Tibial nerve (tissue), 4 donors: Measurements from ENCODE around the gene MS4A10. TPM values are rescaled to one million over a fixed set of nuclear protein-coding genes. Genes with fewer than 3 reads are reported as not detected.

Experiments used
- DNase-seq, 2 donors: peaks; one replicate each; pipeline ENCODE4 v3.0.0-alpha.2; 2019; ENCODE audit warnings: low spot score in 2 of 2
- H3K27ac ChIP-seq, 4 donors: fragments of 200-600 bp; sonication (generic) in 3 of 4; one replicate each; pipeline ENCODE4 v1.5.1; 2017 to 2019; ENCODE audit warnings: mild to moderate bottlenecking in 1 of 4
- H3K27me3 ChIP-seq, 2 donors: fragments of 200-600 bp; sonication (generic) in 1 of 2; one replicate each; pipeline versions ENCODE4 v1.5.1 to v1.6.0; 2017 to 2019
- H3K36me3 ChIP-seq, 3 donors: fragments of 200-600 bp; sonication (generic); one replicate each; pipeline ENCODE4 v1.5.1; 2018 to 2019
- H3K4me1 ChIP-seq, 4 donors: fragments of 200-600 bp; sonication (generic) in 3 of 4; one replicate each; pipeline ENCODE4 v1.5.1; 2017 to 2019
- H3K4me3 ChIP-seq, 4 donors: fragments of 200-600 bp; sonication (generic) in 3 of 4; one replicate each; pipeline ENCODE4 v1.5.1; 2017 to 2019; ENCODE audit warnings: mild to moderate bottlenecking in 1 of 4, moderate library complexity in 1 of 4
- H3K9me3 ChIP-seq, 4 donors: fragments of 200-600 bp; sonication (generic) in 3 of 4; one replicate each; pipeline ENCODE4 v1.5.1; 2017 to 2019
- CTCF ChIP-seq, 5 experiments: fragments of 200-600 bp in 3 of 5; fragments of 450-650 bp in 2 of 5; sonication (generic) in 3 of 5; IDR thresholded peaks; one replicate each; pipeline ENCODE4 v1.5.1; 2016 to 2019; ENCODE audit warnings: antibody characterized with exemption in 5 of 5, mild to moderate bottlenecking in 3 of 5, moderate library complexity in 2 of 5
- EP300 ChIP-seq, 2 donors: sonication (generic); formaldehyde crosslinking; IDR thresholded peaks; one replicate each; pipeline ENCODE4 v1.6.1; 2017; ENCODE audit warnings: antibody characterized with exemption in 2 of 2, mild to moderate bottlenecking in 1 of 2
- POLR2A ChIP-seq, 2 donors: fragments of 450-650 bp; IDR thresholded peaks; one replicate each; pipeline ENCODE4 v1.6.1; 2017; ENCODE audit warnings: antibody characterized with exemption in 2 of 2, mild to moderate bottlenecking in 2 of 2, moderate library complexity in 2 of 2
- WGBS, 2 donors: methylation state at CpG; one replicate each; pipeline ENCODE4 v1.1.5; 2018; 5-methylcytosine and 5-hydroxymethylcytosine counted together
- total RNA-seq, 4 donors: library from RNA; depleted of rRNA; stranded (reverse); fragments of >200 nt; gene quantifications; one replicate each; pipeline ENCODE4 v1.1.0, GENCODE V29; 2016

Gene MS4A10
- total RNA-seq, 4 donors from 2014 or later = not detected

DNA sequence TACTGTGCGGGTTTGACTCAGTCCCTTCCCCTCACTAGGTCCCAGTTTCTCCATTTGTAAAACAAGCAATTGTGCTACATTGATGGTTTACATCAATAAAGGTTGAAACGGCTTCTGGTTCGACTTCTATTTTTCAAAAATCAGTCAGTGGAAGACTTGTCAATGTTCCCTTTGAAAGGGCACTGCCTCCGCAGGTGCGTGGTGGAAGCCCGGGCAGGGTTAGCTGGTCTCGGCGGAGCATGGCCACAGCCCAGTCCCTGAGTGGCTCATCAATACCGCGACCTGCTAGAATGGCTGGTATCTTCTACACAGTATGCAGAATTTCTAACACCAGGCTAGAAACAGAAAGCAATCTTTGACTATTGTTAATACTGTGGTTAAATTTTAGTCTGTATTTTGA is 16.1 kb downstream of the MS4A10 start:
- WGBS, 2 donors = 91 to 92% methylated on average over 10 of the region's 10 CpGs
- DNase-seq = no peak
- H3K4me3 ChIP-seq = no peak overlapping the region
- TF ChIP-seq POLR2A (IDR thresholded peaks at IDR 0.05) = no peak
- TF ChIP-seq EP300 (IDR thresholded peaks at IDR 0.05) = no peak
- no peak for TF ChIP-seq CTCF (IDR thresholded peaks at IDR 0.05)
- no peak overlapping the region for H3K27ac ChIP-seq
- no peaks in the 10 kb centered on the region for H3K36me3 ChIP-seq
- no peaks in the 10 kb centered on the region for H3K4me1 ChIP-seq
- no peaks in the 10 kb centered on the region for H3K27me3 ChIP-seq
- H3K9me3 ChIP-seq = peaks cover 0 to 4% (median 0%) of the 10 kb centered on the region in 4 donors

GRCh38 chr11:60803273-60803936 is 18.3 kb downstream of the MS4A10 start:
- no peak overlapping the region for H3K4me3 ChIP-seq
- no peak for TF ChIP-seq EP300 (IDR thresholded peaks at IDR 0.05)
- no peak for TF ChIP-seq CTCF (IDR thresholded peaks at IDR 0.05)
- no peak for TF ChIP-seq POLR2A (IDR thresholded peaks at IDR 0.05)
- 77 to 82% methylated on average over 7 of the region's 7 CpGs for WGBS, 2 donors

DNA sequence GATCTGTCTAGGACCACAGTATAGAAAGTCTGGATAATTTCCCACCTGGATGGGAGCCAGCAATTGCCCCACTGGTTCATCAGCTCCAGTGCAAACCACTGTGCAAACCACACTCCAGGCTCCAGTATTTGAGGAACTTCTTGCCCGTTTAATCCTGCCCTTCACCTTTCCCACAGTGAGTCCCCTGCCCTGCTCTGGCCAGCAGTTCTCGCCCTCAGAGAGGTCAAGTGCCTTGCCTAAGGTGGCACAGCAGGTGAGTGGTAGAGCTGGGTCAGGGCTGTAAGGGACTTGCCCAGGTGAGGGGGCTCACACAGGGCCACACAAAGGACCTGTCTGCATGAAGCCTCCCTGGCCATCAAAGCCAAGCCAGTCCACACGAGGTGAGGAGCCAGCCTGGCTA is 24.1 kb downstream of the MS4A10 start:
- H3K36me3 ChIP-seq = no peaks in the 10 kb centered on the region
- no peak overlapping the region for H3K4me3 ChIP-seq
- H3K9me3 ChIP-seq = no peaks in the 10 kb centered on the region
- no peaks in the 10 kb centered on the region for H3K4me1 ChIP-seq
- WGBS, 2 donors = 74% methylated on average over 3 of the region's 3 CpGs
- H3K27ac ChIP-seq = no peak overlapping the region
- no peak for TF ChIP-seq POLR2A (IDR thresholded peaks at IDR 0.05)
- TF ChIP-seq EP300 (IDR thresholded peaks at IDR 0.05) = no peak
- TF ChIP-seq CTCF (IDR thresholded peaks at IDR 0.05) = no peak
- H3K27me3 ChIP-seq = no peaks in the 10 kb centered on the region
- DNase-seq = no peak

More at GRCh38 chr11:60803273-60803936, 18.3 kb downstream of the MS4A10 start:
- H3K27me3 ChIP-seq = no peaks in the 10 kb centered on the region
- DNase-seq = no peak
- no peaks in the 10 kb centered on the region for H3K4me1 ChIP-seq
- no peaks in the 10 kb centered on the region for H3K36me3 ChIP-seq
- no peaks in the 10 kb centered on the region for H3K9me3 ChIP-seq
- no peak overlapping the region for H3K27ac ChIP-seq

GRCh38 chr11:60809691-60810090 is 24.6 kb downstream of the MS4A10 start:
- TF ChIP-seq POLR2A (IDR thresholded peaks at IDR 0.05) = no peak
- TF ChIP-seq CTCF (IDR thresholded peaks at IDR 0.05) = no peak
- no peak for TF ChIP-seq EP300 (IDR thresholded peaks at IDR 0.05)
- Histone ChIP-seq H3K27ac (no peak overlapping the region), H3K4me1 (no peaks in the 10 kb centered on the region), H3K36me3 (no peaks in the 10 kb centered on the region), H3K27me3 (no peaks in the 10 kb centered on the region), H3K4me3 (no peak overlapping the region), H3K9me3 (no peaks in the 10 kb centered on the region)
- 88 to 89% methylated on average over 11 of the region's 11 CpGs for WGBS, 2 donors
- no peak for DNase-seq

- Histone ChIP-seq H3K36me3 (no peaks in the 10 kb centered on the region), H3K9me3 (no peaks in the 10 kb centered on the region)
- 92% methylated on average over 4 of the region's 4 CpGs for WGBS, 2 donors
Observed at GRCh38 chr11:60810151-60810550, 25.0 kb downstream of the MS4A10 start.

More at GRCh38 chr11:60810151-60810550, 25.0 kb downstream of the MS4A10 start:
- no peak overlapping the region for H3K27ac ChIP-seq
- H3K4me3 ChIP-seq = no peak overlapping the region
- TF ChIP-seq EP300 (IDR thresholded peaks at IDR 0.05) (no peak), CTCF (IDR thresholded peaks at IDR 0.05) (no peak), POLR2A (IDR thresholded peaks at IDR 0.05) (no peak)
- H3K4me1 ChIP-seq = no peaks in the 10 kb centered on the region
- no peaks in the 10 kb centered on the region for H3K27me3 ChIP-seq
- DNase-seq = no peak
